SK-N-SH (cell line): Measurements from ENCODE around the gene SSTR5.

Experiments
- CTCF ChIP-seq: fragments of 200-600 bp; sonication (generic); IDR thresholded peaks from 2 replicates; pipeline ENCODE4 v1.6.1; 2017; ENCODE audit warnings: antibody characterized with exemption, mild to moderate bottlenecking, moderate library complexity
- EP300 ChIP-seq, 2 experiments: IDR thresholded peaks; 2 replicates each; pipeline versions ENCODE4 v1.4.0 to v1.6.1; 2012; ENCODE audit warnings: borderline replicate concordance in 1 of 2, low read depth in 1 of 2, low read length in 1 of 2
- MXI1 ChIP-seq: IDR thresholded peaks from 2 replicates; pipeline ENCODE4 v1.6.1; 2012; ENCODE audit warnings: mild to moderate bottlenecking, low read depth, low read length, improper control_type of control experiment
- POLR2AphosphoS5 ChIP-seq: IDR thresholded peaks from 2 replicates; pipeline ENCODE4 v1.6.1; 2012; ENCODE audit warnings: low read depth, low read length
- REST ChIP-seq: IDR thresholded peaks from 2 replicates; pipeline ENCODE4 v1.6.1; 2012; ENCODE audit warnings: mild to moderate bottlenecking, low read depth, low read length, moderate library complexity
- SIN3A ChIP-seq: IDR thresholded peaks from 2 replicates; pipeline ENCODE4 v1.6.1; 2012; ENCODE audit warnings: low read depth, mild to moderate bottlenecking, low read length, moderate library complexity, borderline replicate concordance

GRCh38 chr16:1096169-1097082, 23.9 kb downstream of the SSTR5 start, which contains the start of gene C1QTNF8:
- TF ChIP-seq POLR2AphosphoS5 (no peak), SIN3A (no peak), CTCF (no peak), REST (no peak), EP300 (IDR thresholded peaks at IDR 0.05; ENCODE audit: borderline replicate concordance in 1 of 2, low read depth in 1 of 2, low read length in 1 of 2) (no peak), MXI1 (no peak)
